HUES48 (cell line): Measurements from ENCODE around the gene ADCY10.
"Not testable (repeated sequence)": the region's sequence is repeated elsewhere in the genome, so short reads cannot be mapped to it uniquely, and the experiment has no call there.

Experiments used
- H3K27ac ChIP-seq: one replicate; pipeline ENCODE4 v1.7.0; 2013; ENCODE audit warnings: low read depth, low read length, inconsistent platforms
- H3K27me3 ChIP-seq: 2 replicates; pipeline ENCODE4 v1.6.1; 2013; ENCODE audit warnings: mild to moderate bottlenecking, low read length; ENCODE audit not compliant: control insufficient read depth, insufficient read depth
- H3K36me3 ChIP-seq: 2 replicates; pipeline ENCODE4 v1.6.1; 2013; ENCODE audit warnings: low read length; ENCODE audit not compliant: control insufficient read depth, insufficient read depth
- H3K4me1 ChIP-seq: 2 replicates; pipeline ENCODE4 v1.6.1; 2013; ENCODE audit warnings: mild to moderate bottlenecking, low read length; ENCODE audit not compliant: control insufficient read depth, insufficient read depth
- H3K4me3 ChIP-seq: 2 replicates; pipeline ENCODE4 v1.5.1; 2013; ENCODE audit warnings: mild to moderate bottlenecking, low read depth, low read length
- H3K9ac ChIP-seq: 2 replicates; pipeline ENCODE4 v1.6.1; 2013; ENCODE audit warnings: mild to moderate bottlenecking, low read depth, low read length, moderate library complexity
- H3K9me3 ChIP-seq: 2 replicates; pipeline ENCODE4 v1.6.1; 2013; ENCODE audit warnings: low read length; ENCODE audit not compliant: control insufficient read depth, insufficient read depth

The ADCY10 gene

DNA sequence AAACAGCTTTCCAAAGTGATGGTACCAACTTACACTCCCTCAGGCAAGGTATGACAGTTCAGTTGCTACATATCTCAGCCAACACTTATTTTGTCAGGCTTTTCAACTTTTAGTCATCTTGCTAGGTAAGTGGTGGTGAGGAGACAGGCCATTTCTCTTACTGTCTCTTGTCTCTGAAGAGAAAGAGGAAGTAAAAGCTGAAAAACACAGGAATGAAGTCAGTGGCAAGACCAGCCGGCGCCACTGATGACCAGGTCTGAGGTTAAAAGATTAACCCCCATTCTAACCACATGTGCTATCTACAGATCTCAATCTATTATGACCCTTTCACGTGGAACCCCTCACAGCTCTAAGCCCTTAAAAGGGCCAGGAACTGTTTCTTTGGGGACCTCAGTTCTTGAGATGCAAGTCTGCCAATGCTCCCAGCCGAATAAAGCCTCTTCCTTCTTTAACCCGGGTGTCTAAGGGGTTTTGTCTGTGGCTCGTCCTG, 4.2 kb downstream of the ADCY10 start:
- no peak overlapping the region for H3K27ac ChIP-seq
- H3K9me3 ChIP-seq, result peaks cover 22% of the 10 kb centered on the region
- no peak overlapping the region for H3K9ac ChIP-seq
- no peaks in the 10 kb centered on the region for H3K36me3 ChIP-seq
- H3K4me1 ChIP-seq, result peaks cover 35% of the 10 kb centered on the region
- no peak overlapping the region for H3K4me3 ChIP-seq
- H3K27me3 ChIP-seq, result no peaks in the 10 kb centered on the region

DNA sequence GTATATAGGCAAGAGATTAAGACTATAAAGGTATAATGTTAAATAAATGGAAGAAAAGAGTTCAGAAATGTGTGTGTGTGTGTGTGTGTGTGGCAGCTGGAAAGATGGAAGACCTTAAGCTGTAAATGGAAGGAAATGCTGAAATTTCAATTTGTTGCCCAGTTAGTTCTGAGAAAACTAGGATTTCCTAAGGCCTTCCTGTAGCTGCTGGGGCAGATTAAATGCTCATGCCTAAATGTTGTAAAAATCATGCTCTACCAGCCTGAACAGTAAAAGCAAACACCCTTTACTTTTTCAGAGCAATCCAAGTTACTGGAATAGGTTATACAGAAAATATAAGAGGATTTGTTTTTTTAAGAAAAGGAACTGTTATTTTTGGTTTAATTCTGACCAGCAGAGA, 8.3 kb downstream of the ADCY10 start:
- Histone ChIP-seq H3K36me3 (no peaks in the 10 kb centered on the region), H3K27ac (no peak overlapping the region), H3K9ac (no peak overlapping the region), H3K4me3 (no peak overlapping the region), H3K4me1 (peaks cover 16% of the 10 kb centered on the region), H3K27me3 (no peaks in the 10 kb centered on the region), H3K9me3 (peaks cover 22% of the 10 kb centered on the region)

DNA sequence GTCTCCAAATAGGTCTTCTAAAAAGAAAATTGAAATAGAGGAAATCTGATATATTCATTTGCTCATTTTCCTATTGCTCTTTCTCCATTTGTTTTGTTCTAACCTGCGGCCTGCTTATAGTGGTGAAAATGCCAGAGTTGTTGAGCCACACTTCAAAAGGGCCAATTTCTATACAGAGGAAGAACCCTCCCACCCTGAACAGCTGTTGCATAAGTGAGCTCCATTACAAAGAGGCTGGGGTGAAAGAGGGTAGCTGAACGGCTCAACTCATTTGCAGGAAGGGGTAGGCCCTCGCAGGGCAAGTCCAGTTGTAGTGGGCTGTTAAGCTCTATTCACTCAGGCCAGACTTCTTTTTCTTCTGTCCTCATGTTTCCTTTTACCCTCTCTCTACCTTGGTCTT, 8.8 kb downstream of the ADCY10 start:
- no peaks in the 10 kb centered on the region for H3K27me3 ChIP-seq
- H3K4me1 ChIP-seq, result peaks cover 16% of the 10 kb centered on the region
- H3K4me3 ChIP-seq, result no peak overlapping the region
- peaks cover 18% of the 10 kb centered on the region for H3K9me3 ChIP-seq
- H3K36me3 ChIP-seq, result no peaks in the 10 kb centered on the region
- H3K27ac ChIP-seq, result no peak overlapping the region
- no peak overlapping the region for H3K9ac ChIP-seq

DNA sequence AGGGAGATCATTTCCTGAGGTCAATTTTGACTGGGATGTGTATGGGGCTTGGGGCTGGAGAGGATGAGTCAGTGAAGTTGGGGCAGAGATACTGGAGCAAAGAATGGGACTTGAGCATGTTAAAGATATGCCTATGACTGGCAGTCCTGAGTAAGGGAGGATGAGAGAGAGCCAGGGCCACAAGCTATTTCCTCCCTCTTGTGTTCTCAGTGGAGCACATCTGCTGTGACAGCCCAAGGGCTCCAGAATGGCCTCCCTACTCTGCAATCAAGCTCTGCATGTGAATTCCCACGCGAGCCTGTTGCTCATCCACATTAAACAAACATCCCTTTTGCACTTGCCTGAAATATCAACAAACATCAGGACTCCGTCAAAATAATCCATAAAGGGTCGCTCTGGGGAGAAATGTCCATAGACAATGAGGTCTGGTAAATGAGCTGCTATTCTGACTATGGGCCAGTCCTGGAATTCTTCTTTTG, 9.2 kb downstream of the ADCY10 start:
- peaks cover 13% of the 10 kb centered on the region for H3K9me3 ChIP-seq
- no peaks in the 10 kb centered on the region for H3K36me3 ChIP-seq
- H3K27ac ChIP-seq, result no peak overlapping the region
- no peaks in the 10 kb centered on the region for H3K27me3 ChIP-seq
- peaks cover 16% of the 10 kb centered on the region for H3K4me1 ChIP-seq
- H3K4me3 ChIP-seq, result no peak overlapping the region
- H3K9ac ChIP-seq, result no peak overlapping the region

DNA sequence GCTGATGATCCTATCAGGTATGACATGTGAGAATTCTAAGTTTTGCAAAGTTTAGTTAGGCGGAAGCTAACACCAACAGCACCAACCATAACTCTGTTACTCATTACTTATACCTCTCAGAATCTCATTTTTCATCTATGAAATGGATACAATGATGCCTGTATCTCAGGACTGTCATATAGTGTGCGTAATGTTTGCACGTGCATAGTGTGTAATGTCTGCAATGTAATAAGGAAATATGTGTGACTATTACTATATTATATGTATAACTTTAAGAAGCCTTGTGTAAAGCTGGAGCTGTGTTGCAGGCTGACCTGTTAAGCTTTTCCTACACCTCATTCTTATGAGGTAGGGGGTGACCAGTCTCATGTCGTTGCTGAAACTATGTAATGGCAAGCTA, 13.0 kb downstream of the ADCY10 start:
- H3K9ac ChIP-seq, result no peak overlapping the region
- peaks cover 16% of the 10 kb centered on the region for H3K4me1 ChIP-seq
- no peak overlapping the region for H3K4me3 ChIP-seq
- H3K27ac ChIP-seq, result no peak overlapping the region
- H3K36me3 ChIP-seq, result no peaks in the 10 kb centered on the region
- H3K9me3 ChIP-seq, result no peaks in the 10 kb centered on the region
- H3K27me3 ChIP-seq, result no peaks in the 10 kb centered on the region

DNA sequence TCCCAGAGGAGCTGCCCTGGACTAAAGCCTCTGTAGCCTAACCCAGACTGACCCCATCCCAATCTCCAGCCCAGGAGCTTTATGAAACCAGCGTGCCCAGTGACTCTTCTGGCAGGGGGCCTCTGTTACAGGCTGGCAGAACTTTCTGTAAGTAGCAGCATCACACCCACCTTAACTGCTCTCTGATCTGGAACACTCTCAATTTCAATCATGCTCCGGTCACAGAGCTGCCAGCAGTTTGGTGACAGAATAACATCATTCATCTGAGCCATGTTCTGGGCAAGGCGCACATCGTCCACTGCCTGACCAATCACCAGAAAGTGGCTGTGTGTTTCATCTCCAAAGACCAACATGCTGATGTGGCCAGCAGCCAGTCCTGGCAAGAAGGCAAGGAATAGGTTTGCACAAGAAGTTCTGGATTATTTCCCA, 14.7 kb downstream of the ADCY10 start:
- H3K9ac ChIP-seq, result no peak overlapping the region
- H3K36me3 ChIP-seq, result no peaks in the 10 kb centered on the region
- H3K4me3 ChIP-seq, result no peak overlapping the region
- H3K9me3 ChIP-seq, result no peaks in the 10 kb centered on the region
- no peaks in the 10 kb centered on the region for H3K27me3 ChIP-seq
- 0 out of 2 replicates have a peak, but pooled peaks cover under 1% of the 10 kb centered on the region for H3K4me1 ChIP-seq
- H3K27ac ChIP-seq, result no peak overlapping the region

DNA sequence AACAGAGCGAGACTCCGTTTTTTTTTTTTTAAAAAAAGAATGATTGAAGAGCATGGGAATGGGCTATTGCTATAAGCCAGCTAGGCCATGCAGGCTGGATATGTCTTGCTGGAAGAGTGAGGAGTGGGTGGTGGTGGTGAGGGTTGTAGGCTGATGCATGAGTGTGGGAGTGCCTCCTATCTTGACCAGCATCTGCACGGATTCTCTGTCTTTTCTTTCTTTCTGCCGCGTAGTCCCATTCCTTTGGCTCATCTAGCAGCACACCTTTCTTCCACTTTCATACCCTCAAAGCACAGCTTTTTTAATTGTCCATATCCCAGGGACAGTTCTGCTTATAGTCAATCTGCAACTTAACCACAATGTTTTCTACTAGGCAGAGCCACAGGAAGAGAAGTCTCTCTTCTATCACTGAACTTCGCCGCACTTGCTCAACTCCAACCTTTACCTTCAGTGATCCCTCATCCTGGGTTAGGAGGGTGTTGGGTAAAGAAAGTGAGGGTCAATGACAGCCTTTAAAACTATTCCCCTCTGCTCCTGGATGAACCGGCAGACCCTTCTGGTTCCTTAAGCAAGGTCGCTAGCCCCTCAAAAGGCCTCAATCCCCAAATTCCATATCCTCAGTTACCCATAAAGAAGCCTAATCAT, 15.2 kb downstream of the ADCY10 start:
- Histone ChIP-seq H3K4me1 (no peaks in the 10 kb centered on the region), H3K27me3 (no peaks in the 10 kb centered on the region), H3K4me3 (no peak overlapping the region), H3K9ac (no peak overlapping the region), H3K27ac (no peak overlapping the region), H3K9me3 (no peaks in the 10 kb centered on the region), H3K36me3 (no peaks in the 10 kb centered on the region)

DNA sequence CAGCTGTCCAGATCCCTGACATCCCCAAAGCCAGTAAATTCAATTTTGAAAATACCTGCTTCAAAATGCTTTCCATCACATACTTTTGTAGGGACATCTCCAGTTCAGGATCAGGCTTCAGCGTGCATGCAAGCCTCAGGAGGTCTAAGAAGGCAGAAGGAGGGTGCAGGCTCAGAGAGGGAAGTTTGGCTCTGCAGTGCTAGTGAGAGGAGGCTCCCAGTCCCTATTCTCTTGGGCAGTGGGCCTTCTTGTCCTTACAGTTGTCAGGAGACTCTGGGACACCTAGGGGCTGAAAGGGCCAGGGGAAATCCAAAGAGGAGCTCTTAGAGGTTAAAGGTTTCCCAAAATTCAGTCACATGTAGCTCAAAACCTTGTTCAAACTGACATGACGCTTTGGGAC, 20.1 kb downstream of the ADCY10 start:
- Histone ChIP-seq H3K4me1 (no peaks in the 10 kb centered on the region), H3K9ac (no peak overlapping the region), H3K9me3 (no peaks in the 10 kb centered on the region), H3K4me3 (no peak overlapping the region), H3K27me3 (no peaks in the 10 kb centered on the region), H3K27ac (no peak overlapping the region), H3K36me3 (no peaks in the 10 kb centered on the region)

DNA sequence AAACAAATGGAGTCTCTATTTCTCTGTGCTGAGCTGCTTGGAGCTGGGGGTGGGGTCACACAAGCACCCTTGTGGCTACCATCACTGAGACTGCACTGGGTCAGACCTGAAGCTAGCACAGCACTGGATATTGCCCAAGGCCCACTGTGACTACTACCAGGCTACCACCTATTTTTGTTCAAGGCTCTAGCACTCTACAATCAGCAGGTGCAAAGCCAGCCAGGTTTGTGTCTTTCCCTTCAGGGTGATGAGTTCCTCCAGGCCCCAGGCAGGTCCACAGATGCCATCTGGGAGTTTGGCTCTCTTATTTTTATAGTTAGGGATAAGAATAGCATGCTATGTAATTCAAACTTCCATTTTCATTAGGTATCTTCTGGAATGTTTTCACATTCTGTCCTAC, 23.5 kb downstream of the ADCY10 start:
- H3K36me3 ChIP-seq, result no peaks in the 10 kb centered on the region
- H3K27me3 ChIP-seq, result no peaks in the 10 kb centered on the region
- H3K4me1 ChIP-seq, result no peaks in the 10 kb centered on the region
- H3K27ac ChIP-seq, result no peak overlapping the region
- no peak overlapping the region for H3K9ac ChIP-seq
- H3K9me3 ChIP-seq, result no peaks in the 10 kb centered on the region
- H3K4me3 ChIP-seq, result no peak overlapping the region

DNA sequence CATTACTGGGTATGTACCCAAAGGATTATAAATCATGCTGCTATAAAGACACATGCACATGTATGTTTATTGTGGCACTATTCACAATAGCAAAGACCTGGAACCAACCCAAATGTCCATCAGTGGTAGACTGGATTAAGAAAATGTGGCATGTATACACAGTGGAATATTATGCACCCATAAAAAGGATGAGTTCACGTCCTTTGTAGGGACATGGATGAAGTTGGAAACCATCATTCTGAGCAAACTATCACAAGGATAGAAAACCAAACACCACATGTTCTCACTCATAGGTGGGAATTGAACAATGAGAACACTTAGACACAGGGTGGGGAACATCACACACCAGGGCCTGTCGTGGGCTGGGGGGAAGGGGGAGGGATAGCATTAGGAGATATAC, 26.7 kb downstream of the ADCY10 start:
- not testable (repeated sequence) for H3K4me1 ChIP-seq, H3K9ac ChIP-seq, H3K27ac ChIP-seq, H3K36me3 ChIP-seq, H3K27me3 ChIP-seq, H3K9me3 ChIP-seq, H3K4me3 ChIP-seq

DNA sequence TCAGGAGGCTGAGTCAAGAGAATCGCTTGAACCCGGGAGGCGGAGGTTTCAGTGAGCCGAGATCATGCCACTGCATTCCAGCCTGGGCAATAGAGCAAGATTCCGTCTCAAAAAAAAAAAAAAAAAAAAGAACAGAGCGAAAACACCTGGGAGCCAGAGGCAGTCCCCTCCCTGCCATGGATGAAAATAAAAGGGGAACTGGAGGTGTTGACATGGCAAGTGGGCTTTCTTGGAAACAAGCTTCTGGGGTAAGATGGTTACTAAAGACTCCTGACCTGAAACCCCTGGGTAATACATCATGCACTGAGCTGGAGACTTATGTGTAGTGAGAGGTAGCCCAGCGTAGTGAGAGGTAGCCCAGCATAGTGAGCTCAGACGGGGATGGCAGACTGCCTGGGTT, 31.6 kb downstream of the ADCY10 start:
- no peak overlapping the region for H3K27ac ChIP-seq
- H3K9me3 ChIP-seq, result no peaks in the 10 kb centered on the region
- no peak overlapping the region for H3K9ac ChIP-seq
- no peaks in the 10 kb centered on the region for H3K27me3 ChIP-seq
- no peak overlapping the region for H3K4me3 ChIP-seq
- no peaks in the 10 kb centered on the region for H3K36me3 ChIP-seq
- no peaks in the 10 kb centered on the region for H3K4me1 ChIP-seq
